ENCODE measurements around the gene BRD3.

DNA sequence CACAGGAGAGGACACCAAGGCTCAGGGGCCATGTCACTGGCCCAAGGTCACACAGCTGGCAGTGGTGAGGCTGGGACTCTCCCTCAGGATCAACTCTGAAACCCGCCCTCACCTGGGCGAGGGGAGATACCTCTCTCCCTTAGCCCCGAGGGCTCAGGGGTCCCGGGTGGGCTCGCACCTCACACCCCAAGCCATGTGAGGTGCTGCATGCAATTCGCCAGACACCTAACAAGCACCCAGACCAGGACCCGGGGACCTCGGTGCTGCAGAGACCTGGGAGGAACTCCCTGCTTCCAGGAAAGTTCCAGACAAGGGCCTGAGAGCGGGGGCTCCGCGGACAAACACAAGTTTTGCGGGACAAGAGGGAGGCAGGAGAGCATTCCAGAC is 19.3 kb downstream of the BRD3 start:
- TF ChIP-seq POLR2A (IDR thresholded peaks at IDR 0.05; ENCODE audit: low read length) (no peak), GATA1 (IDR thresholded peaks at IDR 0.05; ENCODE audit: low read depth, low read length) (no peak)

Measured in erythroblast (primary cell).